ENCODE measurements around the gene WDR31. TPM values are rescaled to one million over a fixed set of nuclear protein-coding genes. Genes with fewer than 3 reads are reported as not detected.
"Not testable (repeated sequence)": the region's sequence is repeated elsewhere in the genome, so short reads cannot be mapped to it uniquely, and the experiment has no call there.

Gene WDR31
- total RNA-seq, 1 experiment from 2014 or later = 0.77 TPM

DNA sequence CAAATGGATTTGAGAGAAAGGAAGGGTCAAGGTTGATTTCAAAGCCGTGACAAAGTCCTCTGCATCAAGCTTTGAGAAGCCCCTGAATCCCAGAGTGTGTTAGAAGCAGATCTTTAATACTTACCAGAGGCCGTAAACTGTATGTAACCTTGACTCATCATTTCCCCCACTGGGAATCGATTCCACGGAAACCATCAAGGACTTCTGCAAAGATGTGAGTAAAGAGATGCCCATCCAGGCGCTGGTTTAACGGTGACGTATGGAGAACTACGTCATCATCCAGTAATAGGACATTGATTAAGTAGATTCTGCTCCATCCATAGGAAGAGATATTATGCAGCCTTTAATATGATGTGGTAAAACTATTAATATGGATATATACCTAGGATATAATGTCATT lies 38.5 kb downstream of the WDR31 start:
- Histone ChIP-seq H3K4me1 (0 out of 2 replicates have a peak, but pooled peaks cover 2% of the 10 kb centered on the region), H3K4me3 (no peak overlapping the region), H3K27me3 (peaks cover 3% of the 10 kb centered on the region; the same call in 1 of the 2 replicates), H3K27ac (no peak overlapping the region), H3K9me3 (replicated peaks) (no peaks in the 10 kb centered on the region), H3K36me3 (no peaks in the 10 kb centered on the region)
- DNase-seq = no peak

DNA sequence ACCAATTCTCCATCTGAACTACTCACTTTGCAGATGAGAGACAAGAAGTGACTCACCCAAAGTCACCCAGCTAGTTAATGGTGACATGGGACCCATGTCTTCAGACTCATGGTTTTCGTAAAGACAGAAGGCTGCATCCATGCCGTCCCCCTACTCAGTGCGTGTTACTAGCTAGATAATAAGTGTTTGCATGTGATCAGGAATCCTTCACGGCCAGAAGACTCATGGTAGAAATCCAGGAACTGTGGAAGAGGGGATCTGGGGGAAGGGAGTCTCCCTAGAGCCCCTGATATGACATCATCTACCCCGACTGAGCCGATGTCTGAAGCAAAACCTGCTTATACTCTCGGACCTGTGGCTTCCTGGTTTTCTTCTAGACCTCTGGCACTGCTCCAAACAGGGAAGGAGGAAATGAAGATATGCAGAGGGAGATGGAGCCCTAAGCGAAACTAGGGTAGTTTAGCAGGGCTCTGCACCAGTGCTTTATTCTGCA lies 40.2 kb downstream of the WDR31 start:
- Histone ChIP-seq H3K36me3 (no peaks in the 10 kb centered on the region), H3K9me3 (replicated peaks) (no peaks in the 10 kb centered on the region), H3K27ac (no peak overlapping the region), H3K27me3 (0 out of 2 replicates have a peak, but pooled peaks cover 3% of the 10 kb centered on the region), H3K4me3 (no peak overlapping the region), H3K4me1 (0 out of 2 replicates have a peak, but pooled peaks cover 2% of the 10 kb centered on the region)
- DNase-seq = peak; percentile 46 to 67

DNA sequence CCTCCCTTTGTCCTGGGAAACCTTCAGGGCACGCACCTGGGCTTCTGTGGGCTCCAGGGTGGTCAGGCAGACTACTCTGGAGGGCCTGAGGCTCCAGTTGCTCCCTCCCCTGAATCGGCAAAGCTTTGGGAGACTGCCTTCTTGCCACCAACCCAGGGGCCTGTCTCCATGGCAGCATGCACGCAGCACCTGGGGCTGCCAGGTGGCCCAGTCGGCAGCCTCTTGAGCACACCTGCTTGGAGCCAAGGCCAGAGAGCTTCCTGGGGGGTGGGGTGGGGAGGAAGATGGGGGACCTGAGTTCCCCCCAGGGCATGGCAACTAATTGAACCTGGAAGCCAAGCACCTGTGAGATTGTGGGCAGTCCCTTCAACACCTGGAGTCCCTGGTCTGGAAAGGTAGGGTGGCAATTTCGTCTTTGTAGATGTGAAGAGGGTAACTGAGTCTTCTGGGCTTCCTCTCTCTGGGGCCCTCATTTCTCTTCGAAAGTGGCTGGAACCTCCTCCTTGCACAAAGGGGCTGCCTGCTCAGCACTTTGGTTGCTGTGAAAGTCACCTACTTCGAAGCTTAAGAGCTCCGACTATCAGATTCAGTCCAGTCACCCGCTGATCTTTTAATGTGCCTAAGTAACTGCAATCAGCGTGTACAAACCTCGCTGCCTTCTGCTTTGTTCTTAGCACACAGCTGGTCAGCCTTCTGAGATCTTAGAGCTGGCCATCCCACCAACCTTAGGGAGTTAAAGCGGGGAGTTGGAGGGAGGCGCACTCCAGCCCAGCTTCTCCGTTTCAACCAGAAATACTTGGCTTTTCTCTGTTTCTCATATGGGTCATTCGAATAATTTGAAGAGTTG lies 40.9 kb downstream of the WDR31 start:
- Histone ChIP-seq H3K27me3 (0 out of 2 replicates have a peak, but pooled peaks cover 3% of the 10 kb centered on the region), H3K9me3 (replicated peaks) (no peaks in the 10 kb centered on the region), H3K36me3 (peaks cover 1% of the 10 kb centered on the region; the same call in 1 of the 2 replicates), H3K4me3 (no peak overlapping the region), H3K27ac (no peak overlapping the region), H3K4me1 (0 out of 2 replicates have a peak, but pooled peaks cover 2% of the 10 kb centered on the region)
- DNase-seq = no peak

GRCh38 chr9:113298311-113298710 lies 41.8 kb downstream of the WDR31 start:
- H3K27me3 ChIP-seq = 0 out of 2 replicates have a peak, but pooled peaks cover 3% of the 10 kb centered on the region
- DNase-seq = no peak
- no peak overlapping the region for H3K4me3 ChIP-seq
- H3K36me3 ChIP-seq = peaks cover 10% of the 10 kb centered on the region
- 0 out of 2 replicates have a peak, but pooled peaks cover 2% of the 10 kb centered on the region for H3K4me1 ChIP-seq
- H3K9me3 ChIP-seq (replicated peaks) = no peaks in the 10 kb centered on the region
- no peak overlapping the region for H3K27ac ChIP-seq

DNA sequence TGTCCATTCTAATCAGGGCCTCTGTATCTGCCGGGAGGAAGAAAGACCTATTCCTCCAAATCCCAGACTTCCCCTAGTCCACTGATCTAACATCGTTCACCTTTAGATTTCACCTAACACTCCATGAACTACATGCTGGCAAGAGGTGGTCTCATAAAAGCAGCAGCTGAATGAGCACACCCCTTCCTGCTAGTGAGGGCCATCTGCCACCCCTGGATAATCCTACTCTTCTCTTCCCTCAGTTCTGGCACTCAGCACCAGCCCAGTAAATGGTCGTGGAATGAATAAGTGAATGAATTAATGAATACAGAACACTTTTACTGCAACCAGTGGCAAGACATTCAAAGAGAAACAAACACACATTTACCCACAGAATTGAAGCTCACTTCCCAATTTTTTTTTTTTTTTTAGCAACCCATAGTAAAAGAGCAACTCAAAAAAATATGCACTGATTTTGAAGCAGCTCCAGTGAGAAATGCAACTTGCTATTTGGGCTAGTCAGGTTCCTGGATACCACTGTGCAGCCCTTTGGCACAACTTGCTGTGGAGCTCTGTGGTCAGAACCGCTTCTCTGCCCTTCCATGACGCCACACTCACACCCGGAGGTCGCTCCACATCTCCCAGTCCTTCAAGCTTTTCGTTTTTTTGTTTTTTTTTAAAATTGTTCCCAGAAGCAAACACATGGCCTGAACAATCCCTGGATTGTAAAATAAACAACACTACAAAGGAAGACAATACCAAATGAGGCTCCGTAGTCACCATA lies 43.1 kb downstream of the WDR31 start:
- DNase-seq = no peak
- no peak overlapping the region for H3K4me3 ChIP-seq
- no peaks in the 10 kb centered on the region for H3K27me3 ChIP-seq
- no peaks in the 10 kb centered on the region for H3K9me3 ChIP-seq (replicated peaks)
- peaks cover 23% of the 10 kb centered on the region for H3K36me3 ChIP-seq
- H3K27ac ChIP-seq = no peak overlapping the region
- 0 out of 2 replicates have a peak, but pooled peaks cover 2% of the 10 kb centered on the region for H3K4me1 ChIP-seq

GRCh38 chr9:113296247-113296646 lies 43.8 kb downstream of the WDR31 start:
- H3K27me3 ChIP-seq = not testable (repeated sequence)

DNA sequence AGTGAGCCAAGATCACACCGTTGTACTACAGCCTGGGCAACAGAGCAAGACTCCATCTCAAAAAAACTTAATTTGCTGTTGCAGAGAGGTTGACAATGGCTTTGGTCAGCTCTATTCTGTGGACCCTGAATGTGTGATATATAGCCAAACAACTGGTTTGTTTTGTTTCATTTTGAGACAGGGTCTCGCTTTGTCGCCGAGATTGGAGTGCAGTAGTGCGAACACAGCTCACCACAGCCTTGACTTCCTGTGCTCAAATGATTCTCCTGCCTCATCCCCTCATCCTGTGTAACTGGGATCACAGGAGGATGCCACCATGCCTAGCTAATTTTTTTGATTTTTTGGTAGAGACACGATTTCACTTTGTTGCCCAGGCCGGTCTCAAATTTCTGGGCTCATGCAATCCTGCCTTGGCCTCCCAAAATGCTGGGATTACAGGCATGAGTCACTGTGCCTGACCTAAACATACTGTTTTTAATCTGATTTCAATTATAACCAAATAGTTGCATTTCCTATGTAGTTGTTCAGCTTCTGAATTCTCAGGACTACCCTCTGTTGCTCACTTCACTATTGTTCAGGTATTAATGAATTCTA lies 46.7 kb downstream of the WDR31 start:
- Histone ChIP-seq H3K9me3 (replicated peaks) (no peaks in the 10 kb centered on the region), H3K36me3 (peaks cover 59% of the 10 kb centered on the region), H3K4me1 (no peaks in the 10 kb centered on the region), H3K4me3 (no peak overlapping the region), H3K27me3 (no peaks in the 10 kb centered on the region), H3K27ac (no peak overlapping the region)
- DNase-seq = no peak

More at GRCh38 chr9:113296247-113296646, 43.8 kb downstream of the WDR31 start:
- peaks cover 30% of the 10 kb centered on the region for H3K36me3 ChIP-seq
- H3K4me3 ChIP-seq; H3K4me1 ChIP-seq; H3K27ac ChIP-seq; DNase-seq; H3K9me3 ChIP-seq (replicated peaks): not testable (repeated sequence)

GRCh38 chr9:113290052-113290607 lies 49.9 kb downstream of the WDR31 start:
- DNase-seq = no peak
- Histone ChIP-seq H3K4me1 (no peaks in the 10 kb centered on the region), H3K27ac (no peak overlapping the region), H3K27me3 (no peaks in the 10 kb centered on the region), H3K9me3 (replicated peaks) (no peaks in the 10 kb centered on the region), H3K4me3 (no peak overlapping the region), H3K36me3 (peaks cover 92% of the 10 kb centered on the region)

GRCh38 chr9:113289091-113289490 lies 51.0 kb downstream of the WDR31 start:
- no peak for DNase-seq

GRCh38 chr9:113281356-113281755 lies 58.7 kb downstream of the WDR31 start:
- no peaks in the 10 kb centered on the region for H3K27me3 ChIP-seq
- H3K27ac ChIP-seq = no peak overlapping the region
- H3K4me1 ChIP-seq = no peaks in the 10 kb centered on the region
- H3K4me3 ChIP-seq = no peak overlapping the region
- no peak for DNase-seq
- peaks cover 93% of the 10 kb centered on the region for H3K36me3 ChIP-seq
- no peaks in the 10 kb centered on the region for H3K9me3 ChIP-seq (replicated peaks)

More at GRCh38 chr9:113289091-113289490, 51.0 kb downstream of the WDR31 start:
- no peak overlapping the region for H3K4me3 ChIP-seq
- H3K27me3 ChIP-seq = no peaks in the 10 kb centered on the region
- H3K36me3 ChIP-seq = peaks cover 100% of the 10 kb centered on the region
- H3K27ac ChIP-seq = no peak overlapping the region
- no peaks in the 10 kb centered on the region for H3K4me1 ChIP-seq
- no peaks in the 10 kb centered on the region for H3K9me3 ChIP-seq (replicated peaks)

DNA sequence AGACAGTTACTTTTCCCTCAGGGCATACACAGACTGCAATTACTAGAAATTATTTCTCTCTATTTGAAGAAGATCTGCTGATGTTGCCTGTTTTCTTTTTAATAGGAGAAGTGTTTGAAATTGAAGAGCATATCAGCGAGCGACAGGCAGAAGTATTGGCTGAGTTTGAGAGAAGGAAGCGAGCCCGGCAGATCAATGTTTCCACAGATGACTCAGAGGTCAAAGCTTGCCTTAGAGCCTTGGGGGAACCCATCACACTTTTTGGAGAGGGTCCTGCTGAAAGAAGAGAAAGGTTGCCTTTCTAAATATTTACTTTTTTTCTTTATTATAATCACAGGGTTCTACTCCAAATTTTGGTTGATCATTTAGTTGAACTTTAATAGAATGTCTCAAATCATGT lies 61.2 kb downstream of the WDR31 start:
- Histone ChIP-seq H3K27ac (no peak overlapping the region), H3K9me3 (replicated peaks) (no peaks in the 10 kb centered on the region), H3K36me3 (peaks cover 67% of the 10 kb centered on the region), H3K4me3 (no peak overlapping the region), H3K4me1 (peaks cover 4% of the 10 kb centered on the region), H3K27me3 (no peaks in the 10 kb centered on the region)
- DNase-seq = no peak

- H3K27me3 ChIP-seq = no peaks in the 10 kb centered on the region
- H3K27ac ChIP-seq = peak within 1 kb of the TSS; percentile 81
- peaks cover 4% of the 10 kb centered on the region for H3K4me1 ChIP-seq
- DNase-seq = peak; percentile 99
- H3K36me3 ChIP-seq = peaks cover 41% of the 10 kb centered on the region
- no peaks in the 10 kb centered on the region for H3K9me3 ChIP-seq (replicated peaks)
- peak within 1 kb of the TSS; percentile 86 for H3K4me3 ChIP-seq
Observed at GRCh38 chr9:113275157-113276131, 64.6 kb downstream of the WDR31 start, which contains the start of the genes CDC26 and PRPF4. Gene CDC26, minus strand, starts transcription at chr9:113275572. Its CDS starts 3,065 bp downstream, at chr9:113272507. Gene PRPF4, plus strand, starts transcription at chr9:113275658. Its CDS starts 86 bp downstream, at chr9:113275744.

DNA sequence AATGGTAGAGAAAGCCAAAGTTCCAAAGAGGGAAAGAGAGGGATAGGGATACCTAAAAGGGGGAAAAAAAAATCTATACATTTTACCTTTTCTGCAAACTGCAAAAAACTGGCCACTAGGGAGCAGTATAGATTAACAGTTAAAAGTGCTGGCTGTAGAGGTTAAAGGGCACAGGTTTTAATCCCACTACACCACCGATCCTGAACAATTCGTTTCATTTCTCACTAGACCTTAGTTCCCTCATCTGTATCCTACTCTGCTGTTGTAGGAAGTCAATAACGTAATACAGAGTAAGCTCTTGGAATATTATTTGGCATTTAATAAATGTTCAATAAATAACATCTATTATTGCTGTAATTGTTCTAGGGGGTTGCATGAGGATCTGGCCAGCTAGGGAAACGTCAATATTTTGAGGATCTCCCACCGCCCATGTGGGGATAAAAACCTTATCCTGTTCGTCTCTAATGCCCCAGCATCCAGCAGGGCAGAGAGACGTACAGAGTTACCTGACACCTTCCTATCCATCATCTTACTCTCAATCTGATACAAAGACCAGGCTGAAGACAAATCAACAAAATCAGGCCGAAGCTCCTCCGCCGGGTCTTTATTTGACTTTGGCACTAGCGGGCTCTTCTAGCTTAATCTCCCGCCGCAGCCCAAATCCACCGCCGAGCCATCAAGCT lies 65.5 kb downstream of the WDR31 start:
- peaks cover 41% of the 10 kb centered on the region for H3K36me3 ChIP-seq
- H3K27me3 ChIP-seq = no peaks in the 10 kb centered on the region
- H3K4me1 ChIP-seq = peaks cover 4% of the 10 kb centered on the region
- H3K9me3 ChIP-seq (replicated peaks) = no peaks in the 10 kb centered on the region
- peak; percentile 53 to 85 for DNase-seq
- H3K27ac ChIP-seq = peak overlapping the region; percentile 81
- H3K4me3 ChIP-seq = peak overlapping the region; percentile 86
